Common myeloid progenitor, CD34-positive (primary cell): Measurements from ENCODE around the gene FBXL3. TPM values are rescaled to one million over a fixed set of nuclear protein-coding genes. Genes with fewer than 3 reads are reported as not detected.

ENCODE experiments used
- CTCF ChIA-PET: fragments of 350-600 bp; sonication (Branson Sonifier 250); formaldehyde crosslinking; loops from one replicate; lab custom pipeline; 2021; ENCODE audit warnings: antibody characterized with exemption; lab: Charles Lee
- POLR2A ChIA-PET: fragments of 350-600 bp; sonication (Branson Sonifier 250); formaldehyde crosslinking; loops from one replicate; lab custom pipeline; 2021; ENCODE audit warnings: antibody characterized with exemption; lab: Charles Lee
- DNase-seq, 3 donors: peaks; one replicate each; pipeline versions ENCODE4 v3.0.0 to v3.0.0-alpha.2; 2013
- H3K27ac ChIP-seq, 2 experiments: 1 replicate in 1 of 2; 2 replicates in 1 of 2; pipeline ENCODE4 v1.7.0; 2013; ENCODE audit warnings: inconsistent platforms in 2 of 2, low read length in 2 of 2, mild to moderate bottlenecking in 2 of 2, low read depth in 1 of 2, moderate library complexity in 1 of 2; ENCODE audit not compliant: severe bottlenecking in 2 of 2, insufficient read depth in 1 of 2, poor library complexity in 1 of 2
- H3K27me3 ChIP-seq, 5 experiments: replicated peaks in 2 of 5; 1 replicate in 3 of 5; 2 replicates in 2 of 5; pipeline versions ENCODE4 v1.6.1 to v1.7.0; 2013; ENCODE audit warnings: low read length in 4 of 5, mild to moderate bottlenecking in 2 of 5, moderate library complexity in 2 of 5, inconsistent platforms in 1 of 5; ENCODE audit not compliant: insufficient read depth in 5 of 5, control insufficient read depth in 4 of 5
- H3K36me3 ChIP-seq, 4 experiments: 1 replicate in 2 of 4; 2 replicates in 2 of 4; pipeline versions ENCODE4 v1.6.1 to v1.7.0; 2013; ENCODE audit warnings: low read length in 3 of 4, control low read depth in 1 of 4, mild to moderate bottlenecking in 1 of 4; ENCODE audit not compliant: control insufficient read depth in 4 of 4, insufficient read depth in 4 of 4
- H3K4me1 ChIP-seq, 4 experiments: 1 replicate in 3 of 4; 2 replicates in 1 of 4; pipeline versions ENCODE4 v1.6.1 to v1.7.1; 2013; ENCODE audit warnings: low read length in 3 of 4, mild to moderate bottlenecking in 3 of 4, control low read depth in 1 of 4, inconsistent platforms in 1 of 4, moderate library complexity in 1 of 4; ENCODE audit not compliant: control insufficient read depth in 4 of 4, insufficient read depth in 4 of 4; ENCODE audit errors: control extremely low read depth in 1 of 4
- H3K4me3 ChIP-seq, 7 experiments: 1 replicate in 4 of 7; 2 replicates in 3 of 7; pipeline versions ENCODE4 v1.5.1 to v1.7.0; 2013; ENCODE audit warnings: mild to moderate bottlenecking in 7 of 7, low read length in 6 of 7, moderate library complexity in 6 of 7, inconsistent platforms in 2 of 7, low read depth in 2 of 7, control low read depth in 1 of 7; ENCODE audit not compliant: insufficient read depth in 4 of 7, control insufficient read depth in 1 of 7; ENCODE audit errors: extremely low read depth in 1 of 7
- H3K9me3 ChIP-seq, 5 experiments: 1 replicate in 4 of 5; 2 replicates in 1 of 5; pipeline versions ENCODE4 v1.6.1 to v1.7.1; 2013; ENCODE audit warnings: low read length in 4 of 5, mild to moderate bottlenecking in 2 of 5, inconsistent platforms in 1 of 5, low read depth in 1 of 5, moderate library complexity in 1 of 5; ENCODE audit not compliant: control insufficient read depth in 4 of 5, insufficient read depth in 2 of 5; ENCODE audit errors: control extremely low read depth in 1 of 5
- WGBS: methylation state at CpG from one replicate; pipeline ENCODE4 v1.1.5; 2013; ENCODE audit not compliant: insufficient coverage; 5-methylcytosine and 5-hydroxymethylcytosine counted together
- polyA plus RNA-seq: library from polyadenylated mRNA; unstranded; fragments of 120-200 nt; gene quantifications from one replicate; pipeline ENCODE4 v1.2.1, GENCODE V29; 2013

FBXL3 gene, protein sequence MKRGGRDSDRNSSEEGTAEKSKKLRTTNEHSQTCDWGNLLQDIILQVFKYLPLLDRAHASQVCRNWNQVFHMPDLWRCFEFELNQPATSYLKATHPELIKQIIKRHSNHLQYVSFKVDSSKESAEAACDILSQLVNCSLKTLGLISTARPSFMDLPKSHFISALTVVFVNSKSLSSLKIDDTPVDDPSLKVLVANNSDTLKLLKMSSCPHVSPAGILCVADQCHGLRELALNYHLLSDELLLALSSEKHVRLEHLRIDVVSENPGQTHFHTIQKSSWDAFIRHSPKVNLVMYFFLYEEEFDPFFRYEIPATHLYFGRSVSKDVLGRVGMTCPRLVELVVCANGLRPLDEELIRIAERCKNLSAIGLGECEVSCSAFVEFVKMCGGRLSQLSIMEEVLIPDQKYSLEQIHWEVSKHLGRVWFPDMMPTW
- 33.8 TPM for polyA plus RNA-seq

DNA sequence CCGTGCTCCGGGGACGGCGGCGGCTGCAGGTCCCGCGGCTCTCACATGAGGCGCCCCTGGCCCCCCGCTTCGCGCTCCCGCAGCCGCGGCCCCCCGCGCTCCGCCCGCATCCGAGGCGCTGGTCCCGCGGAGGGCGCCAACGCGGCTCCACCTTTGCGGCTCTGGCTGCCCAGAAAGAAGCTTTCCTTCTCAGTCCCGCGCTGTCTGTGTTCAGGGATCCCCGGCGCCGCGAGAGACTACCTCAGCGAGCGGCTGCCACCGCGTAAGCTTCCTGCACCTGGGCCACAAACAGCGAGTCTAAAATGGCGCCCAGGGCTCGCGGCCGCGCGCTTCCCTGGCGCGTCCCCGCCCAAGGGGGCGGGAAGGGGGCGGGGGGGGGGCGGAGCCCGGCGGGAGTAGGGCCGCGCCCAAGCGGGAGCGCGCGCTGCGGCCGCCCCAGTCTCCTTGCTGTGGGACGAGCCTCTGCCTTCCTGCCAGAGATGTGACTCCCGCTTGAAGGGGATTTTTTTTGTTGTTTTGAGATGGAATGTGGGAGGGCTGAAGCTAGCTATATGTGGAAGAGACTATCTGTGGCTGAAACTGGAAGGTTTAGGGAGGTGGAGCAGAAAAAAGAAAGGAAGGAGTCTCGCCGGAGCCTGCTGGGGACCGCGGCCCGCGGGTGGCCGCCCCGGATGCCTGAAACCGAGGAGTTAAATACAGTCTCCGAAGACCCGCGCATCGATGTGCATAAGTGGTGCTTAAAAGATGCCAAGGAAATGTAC, at the start of gene FBXL3:
Gene FBXL3 (minus strand): TSS at position 299 of the 761 bp plus-strand sequence. CDS start 5,299 bp downstream, outside the sequence.
- Histone ChIP-seq H3K27me3 (no peaks in the 10 kb centered on the region), H3K36me3 (peaks cover 0 to 3% (median 0%) of the 10 kb centered on the region in 4 experiments), H3K4me3 (peak within 1 kb of the TSS; percentile 79 to 96 (median 86)), H3K27ac (peak within 1 kb of the TSS; percentile 82 to 93), H3K4me1 (peaks cover 17 to 49% (median 29%) of the 10 kb centered on the region in 4 experiments), H3K9me3 (no peaks in the 10 kb centered on the region)
- ChIA-PET POLR2A (interaction anchor here (0.6 to 2.1 kb wide), 7 partner anchors 8 to 141 kb away, joined by 3 to 8 read pairs (median 4); partner anchors contain the start of genes CLN5 and KCTD12), CTCF (interaction anchor here (0.6 to 1.5 kb wide), 4 partner anchors 13 to 307 kb away, joined by 3 to 4 read pairs (median 3); no protein-coding TSS in a partner anchor)
- WGBS: 0% methylated on average over 44 of the region's 74 CpGs
- DNase-seq: peak; percentile 82 to 91 (median 90)

DNA sequence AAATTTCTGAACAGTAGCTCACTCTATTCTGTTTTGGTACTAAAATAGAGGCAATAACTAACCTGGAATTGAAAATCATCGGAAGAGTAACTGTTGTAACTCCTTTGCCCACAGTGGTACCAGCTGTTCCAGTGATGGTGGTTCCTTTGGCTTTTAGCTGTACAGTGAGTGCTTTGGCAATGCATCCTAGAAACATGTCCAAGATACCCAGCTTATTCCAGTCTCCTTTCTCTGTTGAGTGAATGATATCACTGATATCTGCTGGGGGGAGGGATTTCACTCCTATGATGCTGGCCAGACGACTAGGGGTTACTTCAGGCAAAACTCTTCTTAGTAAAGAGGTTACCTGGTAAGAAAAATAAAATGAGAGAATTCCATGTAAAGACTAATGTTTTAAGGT, 40.6 kb upstream of the FBXL3 start:
- ChIA-PET CTCF (no interaction called here), POLR2A (no interaction called here)
- Histone ChIP-seq H3K9me3 (no peaks in the 10 kb centered on the region), H3K4me1 (peaks cover 2 to 14% (median 8%) of the 10 kb centered on the region in 4 experiments), H3K27me3 (no peaks in the 10 kb centered on the region), H3K27ac (no peak overlapping the region), H3K4me3 (no peak overlapping the region), H3K36me3 (peaks cover 16 to 54% (median 38%) of the 10 kb centered on the region in 4 experiments)
- 100% methylated on average over 1 of the region's 2 CpGs for WGBS
- no peak for DNase-seq

DNA sequence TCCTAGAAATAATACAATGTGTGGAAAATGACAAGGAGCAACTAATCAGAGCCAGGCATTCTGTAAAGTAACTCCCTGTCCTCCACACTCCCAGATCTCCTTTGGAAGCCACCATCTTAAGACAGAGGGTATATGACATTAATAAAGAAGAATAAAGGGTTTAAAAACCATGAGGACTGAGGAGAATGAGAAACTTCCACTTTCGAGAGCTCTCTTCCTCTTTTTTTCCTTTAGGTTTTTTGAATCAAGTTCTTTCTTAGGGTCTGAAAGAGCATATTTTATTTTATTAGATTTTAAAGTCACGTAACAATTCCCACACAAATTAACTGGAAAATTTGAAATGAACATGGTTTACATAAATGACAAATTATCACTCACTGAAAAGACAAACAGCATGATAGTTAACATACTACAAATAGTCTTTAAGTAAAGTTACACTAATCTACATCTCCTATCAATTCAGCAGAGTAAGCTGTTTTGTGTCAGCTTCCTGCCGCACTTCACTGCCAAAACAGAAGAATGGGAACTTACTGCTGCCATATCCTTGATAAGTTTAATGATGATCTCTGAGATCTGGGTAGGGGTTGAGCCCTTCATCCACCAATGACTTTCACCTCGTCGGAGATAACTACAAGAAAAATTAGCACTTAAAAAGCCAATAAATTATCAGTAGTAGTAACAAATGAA, 38.6 kb upstream of the FBXL3 start:
- peak; percentile 5 to 43 (median 33) for DNase-seq
- peaks cover 22 to 69% (median 44%) of the 10 kb centered on the region in 4 experiments for H3K36me3 ChIP-seq
- POLR2A ChIA-PET: interaction anchor here (0.8 kb wide), 1 partner anchor 39 kb away, joined by 4 read pairs; the partner anchor contains the start of gene FBXL3
- peaks cover 2 to 14% (median 8%) of the 10 kb centered on the region in 4 experiments for H3K4me1 ChIP-seq
- no peaks in the 10 kb centered on the region for H3K9me3 ChIP-seq
- no CpG with 5 or more reads among the region's 5 CpGs for WGBS
- H3K27me3 ChIP-seq: no peaks in the 10 kb centered on the region
- CTCF ChIA-PET: interaction anchor here (0.7 kb wide), 1 partner anchor 10 kb away, joined by 3 read pairs; no protein-coding TSS in a partner anchor
- peak overlapping the region in 1 of 2 experiments; percentile 42 for H3K27ac ChIP-seq
- no peak overlapping the region for H3K4me3 ChIP-seq

DNA sequence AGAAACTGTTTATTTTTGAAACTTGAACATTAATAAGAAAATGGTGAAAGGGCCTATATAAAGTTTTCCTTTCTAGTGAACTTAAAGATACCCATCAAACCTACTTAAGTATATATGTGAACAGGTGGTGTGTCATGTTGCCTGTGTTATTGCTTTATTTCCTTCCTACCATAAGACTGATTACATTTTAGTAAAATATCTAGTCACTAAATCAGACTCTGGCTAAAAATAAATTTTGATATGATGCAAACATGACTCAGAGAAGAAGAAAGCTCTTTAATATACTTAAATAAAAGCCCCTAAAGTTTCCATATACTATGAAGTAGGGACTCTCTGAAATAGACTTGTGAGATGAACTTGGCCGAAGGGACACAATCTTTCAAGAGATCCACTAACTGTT, 35.1 kb upstream of the FBXL3 start:
- Histone ChIP-seq H3K36me3 (peaks cover 21 to 64% (median 38%) of the 10 kb centered on the region in 4 experiments), H3K27me3 (no peaks in the 10 kb centered on the region), H3K4me3 (no peak overlapping the region), H3K9me3 (no peaks in the 10 kb centered on the region), H3K27ac (no peak overlapping the region), H3K4me1 (peaks cover 2 to 14% (median 8%) of the 10 kb centered on the region in 4 experiments)
- no peak for DNase-seq
- ChIA-PET POLR2A (no interaction called here), CTCF (no interaction called here)
- no CpG with 5 or more reads among the region's 1 CpG for WGBS

DNA sequence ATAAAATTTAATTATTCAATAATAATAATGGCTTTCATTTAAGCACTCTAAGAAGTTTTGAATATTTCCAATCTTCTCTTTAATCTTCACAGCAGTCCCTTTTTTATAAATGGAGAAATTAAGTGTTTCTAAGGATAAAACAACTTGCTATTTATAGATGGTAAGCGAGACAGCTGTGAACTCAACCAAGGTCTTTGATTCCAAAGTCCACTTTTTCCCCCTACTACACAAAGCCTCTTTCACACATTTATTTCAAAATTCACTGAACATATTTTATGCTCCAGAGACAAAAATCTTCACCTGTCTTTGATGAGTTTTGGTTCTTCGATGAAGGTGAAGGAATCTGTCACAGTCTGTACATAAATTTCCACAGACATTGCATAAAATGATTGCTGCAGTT, 34.4 kb upstream of the FBXL3 start:
- Histone ChIP-seq H3K4me1 (peaks cover 2 to 14% (median 8%) of the 10 kb centered on the region in 4 experiments), H3K36me3 (peaks cover 24 to 68% (median 44%) of the 10 kb centered on the region in 4 experiments), H3K27ac (no peak overlapping the region), H3K4me3 (no peak overlapping the region), H3K27me3 (no peaks in the 10 kb centered on the region), H3K9me3 (no peaks in the 10 kb centered on the region)
- CTCF ChIA-PET: interaction anchor here (0.6 kb wide), 1 partner anchor 417 kb away, joined by 3 read pairs; no protein-coding TSS in a partner anchor
- no peak for DNase-seq
- 86% methylated on average over 1 of the region's 2 CpGs for WGBS
- POLR2A ChIA-PET: no interaction called here

DNA sequence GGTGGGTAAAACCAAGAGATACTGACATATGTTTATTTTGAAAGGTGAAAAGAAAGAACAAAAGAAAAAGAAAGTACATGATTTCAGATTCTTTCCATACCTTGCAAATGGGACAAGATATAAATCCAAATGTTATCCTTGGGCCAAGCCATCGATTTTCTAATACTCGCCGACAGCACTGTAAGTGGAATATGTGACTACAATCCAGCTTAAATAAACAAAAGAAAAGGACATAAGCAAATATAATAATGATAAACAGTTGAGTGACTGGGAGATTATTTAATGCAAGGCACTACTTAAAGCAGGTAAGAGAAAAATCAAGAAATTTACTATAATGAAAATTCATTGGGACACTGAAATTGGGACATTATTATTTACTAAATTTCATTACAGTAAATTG, 29.9 kb upstream of the FBXL3 start:
- peaks cover 29 to 82% (median 53%) of the 10 kb centered on the region in 4 experiments for H3K36me3 ChIP-seq
- ChIA-PET CTCF (interaction anchor here (0.9 to 2.2 kb wide), 4 partner anchors 14 to 34 kb away, joined by 3 to 5 read pairs (median 3); no protein-coding TSS in a partner anchor), POLR2A (interaction anchor here (1.2 kb wide), 1 partner anchor 13 kb away, joined by 3 read pairs; no protein-coding TSS in a partner anchor)

More for the DNA sequence above, 29.9 kb upstream of the FBXL3 start:
- H3K27me3 ChIP-seq: no peaks in the 10 kb centered on the region
- H3K4me1 ChIP-seq: no peaks in the 10 kb centered on the region
- H3K9me3 ChIP-seq: no peaks in the 10 kb centered on the region
- H3K4me3 ChIP-seq: no peak overlapping the region
- H3K27ac ChIP-seq: no peak overlapping the region
- no peak for DNase-seq
- WGBS: no CpG with 5 or more reads among the region's 3 CpGs
